GM23338 (cell line): Measurements from ENCODE around the gene TRAM2. TPM values are rescaled to one million over a fixed set of nuclear protein-coding genes. Genes with fewer than 3 reads are reported as not detected.

Experiments used
- CTCF ChIP-seq, 2 experiments: fragments of 200-600 bp in 1 of 2; sonication (generic) in 1 of 2; conservative IDR thresholded peaks; 2 replicates each; pipeline versions ENCODE4 v1.5.1 to v1.6.1; 2016 to 2017; ENCODE audit warnings: antibody characterized with exemption in 2 of 2, low read depth in 2 of 2, mild to moderate bottlenecking in 2 of 2, moderate library complexity in 1 of 2
- EZH2 ChIP-seq: fragments of 200-600 bp; sonication (generic); IDR thresholded peaks from one replicate; pipeline ENCODE4 v1.8.0; 2017; ENCODE audit warnings: antibody characterized with exemption, mild to moderate bottlenecking, low read depth; ENCODE audit not compliant: unreplicated experiment
- NANOG ChIP-seq: IDR thresholded peaks from 2 replicates; pipeline ENCODE4 v1.6.1; 2016; ENCODE audit warnings: antibody characterized with exemption, borderline replicate concordance
- ZNF331 ChIP-seq: fragments of 250-450 bp; sonication (Bioruptor Pico); IDR thresholded peaks from 2 replicates; pipeline ENCODE4 v1.5.0; 2020; ENCODE audit warnings: low read depth, mild to moderate bottlenecking, moderate library complexity
- polyA plus RNA-seq: library from polyadenylated mRNA; unstranded; fragments of >200 nt; fragmentation: Nextera tagmentation; extraction: Ambion mirVana; gene quantifications from 2 replicates; pipeline ENCODE4 v1.2.1, GENCODE V29; 2016
- total RNA-seq: library from RNA; depleted of rRNA; stranded (reverse); fragments of >200 nt; shearing (Covaris generic); gene quantifications from 2 replicates; pipeline ENCODE4 v1.2.3, GENCODE V29; 2014
- TF ChIP-seq, protein P1 (sequence below): fragments of 250-450 bp; sonication (Bioruptor Pico); IDR thresholded peaks from 2 replicates; pipeline ENCODE4 v1.5.0; 2020; ENCODE audit warnings: mild to moderate bottlenecking, moderate library complexity
- TF ChIP-seq, protein P2 (sequence below): IDR thresholded peaks from one replicate; pipeline ENCODE4 v1.6.1; 2018; ENCODE audit warnings: antibody characterized with exemption; ENCODE audit not compliant: unreplicated experiment

The TRAM2 gene
- total and polyA plus RNA-seq, 2 experiments from 2014 or later, result 4.0 to 14.0 TPM

- TF ChIP-seq, protein P1, sequence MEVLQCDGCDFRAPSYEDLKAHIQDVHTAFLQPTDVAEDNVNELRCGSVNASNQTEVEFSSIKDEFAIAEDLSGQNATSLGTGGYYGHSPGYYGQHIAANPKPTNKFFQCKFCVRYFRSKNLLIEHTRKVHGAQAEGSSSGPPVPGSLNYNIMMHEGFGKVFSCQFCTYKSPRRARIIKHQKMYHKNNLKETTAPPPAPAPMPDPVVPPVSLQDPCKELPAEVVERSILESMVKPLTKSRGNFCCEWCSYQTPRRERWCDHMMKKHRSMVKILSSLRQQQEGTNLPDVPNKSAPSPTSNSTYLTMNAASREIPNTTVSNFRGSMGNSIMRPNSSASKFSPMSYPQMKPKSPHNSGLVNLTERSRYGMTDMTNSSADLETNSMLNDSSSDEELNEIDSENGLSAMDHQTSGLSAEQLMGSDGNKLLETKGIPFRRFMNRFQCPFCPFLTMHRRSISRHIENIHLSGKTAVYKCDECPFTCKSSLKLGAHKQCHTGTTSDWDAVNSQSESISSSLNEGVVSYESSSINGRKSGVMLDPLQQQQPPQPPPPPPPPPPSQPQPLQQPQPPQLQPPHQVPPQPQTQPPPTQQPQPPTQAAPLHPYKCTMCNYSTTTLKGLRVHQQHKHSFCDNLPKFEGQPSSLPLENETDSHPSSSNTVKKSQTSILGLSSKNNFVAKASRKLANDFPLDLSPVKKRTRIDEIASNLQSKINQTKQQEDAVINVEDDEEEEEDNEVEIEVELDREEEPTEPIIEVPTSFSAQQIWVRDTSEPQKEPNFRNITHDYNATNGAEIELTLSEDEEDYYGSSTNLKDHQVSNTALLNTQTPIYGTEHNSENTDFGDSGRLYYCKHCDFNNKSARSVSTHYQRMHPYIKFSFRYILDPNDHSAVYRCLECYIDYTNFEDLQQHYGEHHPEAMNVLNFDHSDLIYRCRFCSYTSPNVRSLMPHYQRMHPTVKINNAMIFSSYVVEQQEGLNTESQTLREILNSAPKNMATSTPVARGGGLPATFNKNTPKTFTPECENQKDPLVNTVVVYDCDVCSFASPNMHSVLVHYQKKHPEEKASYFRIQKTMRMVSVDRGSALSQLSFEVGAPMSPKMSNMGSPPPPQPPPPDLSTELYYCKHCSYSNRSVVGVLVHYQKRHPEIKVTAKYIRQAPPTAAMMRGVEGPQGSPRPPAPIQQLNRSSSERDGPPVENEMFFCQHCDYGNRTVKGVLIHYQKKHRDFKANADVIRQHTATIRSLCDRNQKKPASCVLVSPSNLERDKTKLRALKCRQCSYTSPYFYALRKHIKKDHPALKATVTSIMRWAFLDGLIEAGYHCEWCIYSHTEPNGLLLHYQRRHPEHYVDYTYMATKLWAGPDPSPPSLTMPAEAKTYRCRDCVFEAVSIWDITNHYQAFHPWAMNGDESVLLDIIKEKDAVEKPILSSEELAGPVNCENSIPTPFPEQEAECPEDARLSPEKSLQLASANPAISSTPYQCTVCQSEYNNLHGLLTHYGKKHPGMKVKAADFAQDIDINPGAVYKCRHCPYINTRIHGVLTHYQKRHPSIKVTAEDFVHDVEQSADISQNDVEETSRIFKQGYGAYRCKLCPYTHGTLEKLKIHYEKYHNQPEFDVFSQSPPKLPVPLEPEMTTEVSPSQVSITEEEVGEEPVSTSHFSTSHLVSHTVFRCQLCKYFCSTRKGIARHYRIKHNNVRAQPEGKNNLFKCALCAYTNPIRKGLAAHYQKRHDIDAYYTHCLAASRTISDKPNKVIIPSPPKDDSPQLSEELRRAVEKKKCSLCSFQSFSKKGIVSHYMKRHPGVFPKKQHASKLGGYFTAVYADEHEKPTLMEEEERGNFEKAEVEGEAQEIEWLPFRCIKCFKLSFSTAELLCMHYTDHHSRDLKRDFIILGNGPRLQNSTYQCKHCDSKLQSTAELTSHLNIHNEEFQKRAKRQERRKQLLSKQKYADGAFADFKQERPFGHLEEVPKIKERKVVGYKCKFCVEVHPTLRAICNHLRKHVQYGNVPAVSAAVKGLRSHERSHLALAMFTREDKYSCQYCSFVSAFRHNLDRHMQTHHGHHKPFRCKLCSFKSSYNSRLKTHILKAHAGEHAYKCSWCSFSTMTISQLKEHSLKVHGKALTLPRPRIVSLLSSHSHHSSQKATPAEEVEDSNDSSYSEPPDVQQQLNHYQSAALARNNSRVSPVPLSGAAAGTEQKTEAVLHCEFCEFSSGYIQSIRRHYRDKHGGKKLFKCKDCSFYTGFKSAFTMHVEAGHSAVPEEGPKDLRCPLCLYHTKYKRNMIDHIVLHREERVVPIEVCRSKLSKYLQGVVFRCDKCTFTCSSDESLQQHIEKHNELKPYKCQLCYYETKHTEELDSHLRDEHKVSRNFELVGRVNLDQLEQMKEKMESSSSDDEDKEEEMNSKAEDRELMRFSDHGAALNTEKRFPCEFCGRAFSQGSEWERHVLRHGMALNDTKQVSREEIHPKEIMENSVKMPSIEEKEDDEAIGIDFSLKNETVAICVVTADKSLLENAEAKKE, result no peak
- TF ChIP-seq ZNF331 (CRISPR knock-in tag) (no peak), EZH2 (no peak), CTCF (conservative IDR thresholded peaks at IDR 0.05; ENCODE audit: low read depth in 2 of 2) (no peak), NANOG (no peak)
- TF ChIP-seq, protein P2, sequence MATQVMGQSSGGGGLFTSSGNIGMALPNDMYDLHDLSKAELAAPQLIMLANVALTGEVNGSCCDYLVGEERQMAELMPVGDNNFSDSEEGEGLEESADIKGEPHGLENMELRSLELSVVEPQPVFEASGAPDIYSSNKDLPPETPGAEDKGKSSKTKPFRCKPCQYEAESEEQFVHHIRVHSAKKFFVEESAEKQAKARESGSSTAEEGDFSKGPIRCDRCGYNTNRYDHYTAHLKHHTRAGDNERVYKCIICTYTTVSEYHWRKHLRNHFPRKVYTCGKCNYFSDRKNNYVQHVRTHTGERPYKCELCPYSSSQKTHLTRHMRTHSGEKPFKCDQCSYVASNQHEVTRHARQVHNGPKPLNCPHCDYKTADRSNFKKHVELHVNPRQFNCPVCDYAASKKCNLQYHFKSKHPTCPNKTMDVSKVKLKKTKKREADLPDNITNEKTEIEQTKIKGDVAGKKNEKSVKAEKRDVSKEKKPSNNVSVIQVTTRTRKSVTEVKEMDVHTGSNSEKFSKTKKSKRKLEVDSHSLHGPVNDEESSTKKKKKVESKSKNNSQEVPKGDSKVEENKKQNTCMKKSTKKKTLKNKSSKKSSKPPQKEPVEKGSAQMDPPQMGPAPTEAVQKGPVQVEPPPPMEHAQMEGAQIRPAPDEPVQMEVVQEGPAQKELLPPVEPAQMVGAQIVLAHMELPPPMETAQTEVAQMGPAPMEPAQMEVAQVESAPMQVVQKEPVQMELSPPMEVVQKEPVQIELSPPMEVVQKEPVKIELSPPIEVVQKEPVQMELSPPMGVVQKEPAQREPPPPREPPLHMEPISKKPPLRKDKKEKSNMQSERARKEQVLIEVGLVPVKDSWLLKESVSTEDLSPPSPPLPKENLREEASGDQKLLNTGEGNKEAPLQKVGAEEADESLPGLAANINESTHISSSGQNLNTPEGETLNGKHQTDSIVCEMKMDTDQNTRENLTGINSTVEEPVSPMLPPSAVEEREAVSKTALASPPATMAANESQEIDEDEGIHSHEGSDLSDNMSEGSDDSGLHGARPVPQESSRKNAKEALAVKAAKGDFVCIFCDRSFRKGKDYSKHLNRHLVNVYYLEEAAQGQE, result no peak
Observed at GRCh38 chr6:52529311-52529710, 47.5 kb downstream of the TRAM2 start (continued).
